Measurements from ENCODE around the gene TOMT. TPM values are rescaled to one million over a fixed set of nuclear protein-coding genes. Genes with fewer than 3 reads are reported as not detected.

Gene TOMT
- total RNA-seq, 2 experiments from 2014 or later, result not detected

- no peak for TF ChIP-seq CTCF (conservative IDR thresholded peaks at IDR 0.05; ENCODE audit: low read length)
- TF ChIP-seq EZH2phosphoT487 (IDR thresholded peaks at IDR 0.05; ENCODE audit: borderline replicate concordance, low read depth, low read length), result no peak
- Histone ChIP-seq H3K4me2 (ENCODE audit: low read length) (no peak overlapping the region), H3K4me3 (ENCODE audit: low read depth, low read length, poor library complexity, severe bottlenecking) (no peak overlapping the region), H3K27ac (ENCODE audit: low read depth, low read length, poor library complexity, severe bottlenecking) (no peak overlapping the region), H3K9me3 (ENCODE audit: low read length) (no peaks in the 10 kb centered on the region), H3K4me1 (ENCODE audit: insufficient read depth, low read length, poor library complexity, severe bottlenecking) (peaks cover 26% of the 10 kb centered on the region), H3K79me2 (ENCODE audit: insufficient read depth, low read depth, low read length) (peaks cover 30% of the 10 kb centered on the region), H3K36me3 (ENCODE audit: insufficient read depth, low read length) (peaks cover 62% of the 10 kb centered on the region), H2AFZ (ENCODE audit: low read length) (no peak overlapping the region), H4K20me1 (ENCODE audit: insufficient read depth, low read length) (peaks cover 20% of the 10 kb centered on the region), H3K9me2 (ENCODE audit: insufficient read depth, low read length) (no peaks in the 10 kb centered on the region)
- no peak for DNase-seq (ENCODE audit: low spot score)
- CTCF ChIA-PET (ENCODE audit: unreplicated experiment), result no interaction called here
- BruUV-seq (replicated peaks), result no TSS peak
- intact Hi-C loops (cut with micrococcal nuclease; ENCODE audit: unreplicated experiment), result no loop called here
- POLR2A ChIA-PET, result interaction anchor here (0.7 to 1.4 kb wide), 3 partner anchors 9 to 24 kb away, joined by 3 to 4 read pairs (median 3); no protein-coding TSS in a partner anchor
Measured at GRCh38 chr11:72067266-72067665, 38.5 kb upstream of the TOMT start.

- Histone ChIP-seq H3K9me3 (ENCODE audit: low read length) (no peaks in the 10 kb centered on the region), H3K27ac (ENCODE audit: low read depth, low read length, poor library complexity, severe bottlenecking) (no peak overlapping the region), H3K4me1 (ENCODE audit: insufficient read depth, low read length, poor library complexity, severe bottlenecking) (peaks cover 30% of the 10 kb centered on the region), H3K36me3 (ENCODE audit: insufficient read depth, low read length) (peaks cover 57% of the 10 kb centered on the region), H3K4me2 (ENCODE audit: low read length) (no peak overlapping the region), H2AFZ (ENCODE audit: low read length) (no peak overlapping the region), H4K20me1 (ENCODE audit: insufficient read depth, low read length) (peaks cover 22% of the 10 kb centered on the region), H3K4me3 (ENCODE audit: low read depth, low read length, poor library complexity, severe bottlenecking) (no peak overlapping the region), H3K9me2 (ENCODE audit: insufficient read depth, low read length) (no peaks in the 10 kb centered on the region), H3K79me2 (ENCODE audit: insufficient read depth, low read depth, low read length) (peaks cover 35% of the 10 kb centered on the region)
- POLR2A ChIA-PET, result interaction anchor here (0.6 to 1.4 kb wide), 3 partner anchors 9 to 25 kb away, joined by 3 to 4 read pairs (median 3); no protein-coding TSS in a partner anchor
- intact Hi-C loops (cut with micrococcal nuclease; ENCODE audit: unreplicated experiment), result no loop called here
- no TSS peak for BruUV-seq (replicated peaks)
- DNase-seq (ENCODE audit: low spot score), result no peak
- CTCF ChIA-PET (ENCODE audit: unreplicated experiment), result no interaction called here
- TF ChIP-seq EZH2phosphoT487 (IDR thresholded peaks at IDR 0.05; ENCODE audit: borderline replicate concordance, low read depth, low read length) (no peak), CTCF (conservative IDR thresholded peaks at IDR 0.05; ENCODE audit: low read length) (no peak)
Measured at GRCh38 chr11:72067676-72068075, 38.0 kb upstream of the TOMT start.

GRCh38 chr11:72069200-72069599 lies 36.5 kb upstream of the TOMT start:
- intact Hi-C loops (cut with micrococcal nuclease; ENCODE audit: unreplicated experiment), result no loop called here
- Histone ChIP-seq H3K9me3 (ENCODE audit: low read length) (no peaks in the 10 kb centered on the region), H3K9me2 (ENCODE audit: insufficient read depth, low read length) (no peaks in the 10 kb centered on the region), H2AFZ (ENCODE audit: low read length) (no peak overlapping the region), H3K4me3 (ENCODE audit: low read depth, low read length, poor library complexity, severe bottlenecking) (no peak overlapping the region), H3K4me2 (ENCODE audit: low read length) (peak overlapping the region; percentile 20; the same call in 1 of the 2 replicates), H3K79me2 (ENCODE audit: insufficient read depth, low read depth, low read length) (peaks cover 44% of the 10 kb centered on the region), H3K27ac (ENCODE audit: low read depth, low read length, poor library complexity, severe bottlenecking) (no peak overlapping the region), H3K4me1 (ENCODE audit: insufficient read depth, low read length, poor library complexity, severe bottlenecking) (peaks cover 30% of the 10 kb centered on the region), H3K36me3 (ENCODE audit: insufficient read depth, low read length) (peaks cover 54% of the 10 kb centered on the region), H4K20me1 (ENCODE audit: insufficient read depth, low read length) (peaks cover 22% of the 10 kb centered on the region)
- ChIA-PET CTCF (ENCODE audit: unreplicated experiment) (no interaction called here), POLR2A (interaction anchor here (1.1 kb wide), 1 partner anchor 9 kb away, joined by 3 read pairs; no protein-coding TSS in a partner anchor)
- no peak for TF ChIP-seq CTCF (conservative IDR thresholded peaks at IDR 0.05; ENCODE audit: low read length)
- no TSS peak for BruUV-seq (replicated peaks)
- no peak for DNase-seq (ENCODE audit: low spot score)

All from OCI-LY7 (cell line).